Measurements from ENCODE around the gene BRME1. TPM values are rescaled to one million over a fixed set of nuclear protein-coding genes. Genes with fewer than 3 reads are reported as not detected.

BRME1 gene
- total and polyA plus RNA-seq, 2 experiments from 2014 or later: 4.0 to 8.2 TPM

- Histone ChIP-seq H3K27me3 (no peaks in the 10 kb centered on the region), H3K27ac (no peak overlapping the region), H3K9me3 (ENCODE audit: low read depth) (no peaks in the 10 kb centered on the region), H3K36me3 (peaks cover 31% of the 10 kb centered on the region), H3K4me3 (no peak overlapping the region), H3K4me1 (ENCODE audit: low read depth) (no peaks in the 10 kb centered on the region)
- no peak for DNase-seq (ENCODE audit: low read depth in 1 of 2, low spot score in 1 of 2)
- no peak for TF ChIP-seq CTCF (IDR thresholded peaks at IDR 0.05; ENCODE audit: low read depth, low read length)
Observed at GRCh38 chr19:13918726-13919411, 13.0 kb upstream of the BRME1 start.

- H3K4me1 ChIP-seq (ENCODE audit: low read depth): no peaks in the 10 kb centered on the region
- no peaks in the 10 kb centered on the region for H3K27me3 ChIP-seq
- DNase-seq (ENCODE audit: low read depth in 1 of 2, low spot score in 1 of 2): no peak
- no peak for TF ChIP-seq CTCF (IDR thresholded peaks at IDR 0.05; ENCODE audit: low read depth, low read length)
- no peak overlapping the region for H3K4me3 ChIP-seq
- no peaks in the 10 kb centered on the region for H3K9me3 ChIP-seq (ENCODE audit: low read depth)
- no peak overlapping the region for H3K27ac ChIP-seq
- H3K36me3 ChIP-seq: peaks cover 32% of the 10 kb centered on the region
Observed at GRCh38 chr19:13917888-13918406, 12.0 kb upstream of the BRME1 start.

GRCh38 chr19:13914777-13915176 is 8.9 kb upstream of the BRME1 start:
- H3K4me1 ChIP-seq (ENCODE audit: low read depth): no peaks in the 10 kb centered on the region
- H3K4me3 ChIP-seq: no peak overlapping the region
- peaks cover 33% of the 10 kb centered on the region for H3K36me3 ChIP-seq
- no peaks in the 10 kb centered on the region for H3K9me3 ChIP-seq (ENCODE audit: low read depth)
- H3K27ac ChIP-seq: no peak overlapping the region
- no peak for TF ChIP-seq CTCF (IDR thresholded peaks at IDR 0.05; ENCODE audit: low read depth, low read length)
- DNase-seq (ENCODE audit: low read depth in 1 of 2, low spot score in 1 of 2): no peak
- H3K27me3 ChIP-seq: no peaks in the 10 kb centered on the region

- TF ChIP-seq CTCF (IDR thresholded peaks at IDR 0.05; ENCODE audit: low read depth, low read length): no peak
- Histone ChIP-seq H3K27ac (no peak overlapping the region), H3K27me3 (no peaks in the 10 kb centered on the region), H3K9me3 (ENCODE audit: low read depth) (no peaks in the 10 kb centered on the region), H3K4me1 (ENCODE audit: low read depth) (no peaks in the 10 kb centered on the region), H3K36me3 (peaks cover 30% of the 10 kb centered on the region), H3K4me3 (no peak overlapping the region)
- no peak for DNase-seq (ENCODE audit: low read depth in 1 of 2, low spot score in 1 of 2)
Observed at GRCh38 chr19:13913352-13913751, 7.4 kb upstream of the BRME1 start.

- H3K4me1 ChIP-seq (ENCODE audit: low read depth): peaks cover 4% of the 10 kb centered on the region
- no peak overlapping the region for H3K27ac ChIP-seq
- H3K9me3 ChIP-seq (ENCODE audit: low read depth): no peaks in the 10 kb centered on the region
- no peak for TF ChIP-seq CTCF (IDR thresholded peaks at IDR 0.05; ENCODE audit: low read depth, low read length)
- no peak overlapping the region for H3K4me3 ChIP-seq
- H3K36me3 ChIP-seq: peaks cover 16% of the 10 kb centered on the region
- H3K27me3 ChIP-seq: no peaks in the 10 kb centered on the region
- no peak for DNase-seq (ENCODE audit: low read depth in 1 of 2, low spot score in 1 of 2)
Observed at GRCh38 chr19:13909430-13909829, 3.5 kb upstream of the BRME1 start.

Measured in cardiac muscle cell (in vitro differentiated cells and primary cell).